SU-DHL-6 (cell line): ENCODE results near the gene POLN.

Experiments used
- H2AFZ ChIP-seq: fragments of 200-600 bp; sonication (generic); 2 replicates; pipeline ENCODE4 v1.6.1; 2014; ENCODE audit warnings: low read depth, mild to moderate bottlenecking, moderate library complexity, mixed read lengths, antibody characterized with exemption, low read length; ENCODE audit not compliant: severe bottlenecking
- H3F3A ChIP-seq: fragments of 200-600 bp; shearing (Covaris generic); 2 replicates; pipeline ENCODE4 v1.6.0; 2016; ENCODE audit warnings: antibody characterized with exemption, mild to moderate bottlenecking; ENCODE audit not compliant: insufficient read depth
- H3K27ac ChIP-seq: fragments of 200-600 bp; sonication (generic); 2 replicates; pipeline ENCODE4 v1.5.1; 2016; ENCODE audit warnings: low read depth, mild to moderate bottlenecking, low read length, moderate library complexity, mixed read lengths
- H3K27me3 ChIP-seq: fragments of 200-600 bp; sonication (generic), shearing (Covaris generic); 2 replicates; pipeline ENCODE4 v1.6.0; 2014; ENCODE audit warnings: mild to moderate bottlenecking, low read length
- H3K36me3 ChIP-seq: fragments of 200-600 bp; sonication (generic); 2 replicates; pipeline ENCODE4 v1.6.1; 2014; ENCODE audit warnings: mild to moderate bottlenecking, low read length, mixed read lengths
- H3K4me2 ChIP-seq: fragments of 300-600, 200-600 bp; shearing (Covaris generic), sonication (generic); 2 replicates; pipeline ENCODE4 v1.6.0; 2014; ENCODE audit warnings: low read length, low read depth, mild to moderate bottlenecking; ENCODE audit not compliant: poor library complexity, severe bottlenecking
- H3K4me3 ChIP-seq: fragments of 200-600 bp; sonication (generic); 2 replicates; pipeline ENCODE4 v1.5.1; 2014; ENCODE audit warnings: antibody characterized with exemption, low read length, mild to moderate bottlenecking, mixed read lengths; ENCODE audit not compliant: insufficient read depth, poor library complexity, severe bottlenecking
- H3K79me2 ChIP-seq: fragments of 200-600 bp; sonication (generic); 2 replicates; pipeline ENCODE4 v1.6.1; 2014; ENCODE audit warnings: mild to moderate bottlenecking, low read length, moderate library complexity; ENCODE audit not compliant: insufficient read depth
- H3K9ac ChIP-seq: fragments of 200-600 bp; sonication (generic); 2 replicates; pipeline ENCODE4 v1.7.0; 2014; ENCODE audit warnings: mild to moderate bottlenecking, low read length
- H3K9me2 ChIP-seq: fragments of 200-600 bp; sonication (generic); replicated peaks from 2 replicates; pipeline ENCODE4 v1.6.1; 2014; ENCODE audit warnings: low read length; ENCODE audit not compliant: insufficient read depth
- H3K9me3 ChIP-seq: fragments of 200-600 bp; sonication (generic); 2 replicates; pipeline ENCODE4 v1.6.1; 2014; ENCODE audit warnings: low read length, mixed read lengths; ENCODE audit not compliant: insufficient read depth
- H4K20me1 ChIP-seq: fragments of 200-600 bp; sonication (generic); 2 replicates; pipeline ENCODE4 v1.6.1; 2014; ENCODE audit warnings: low read depth, mild to moderate bottlenecking, antibody characterized with exemption, low read length, moderate library complexity, mixed read lengths
- CTCF ChIP-seq: fragments of 200-600 bp; sonication (generic); IDR thresholded peaks from one replicate; pipeline ENCODE4 v1.5.1; 2017; ENCODE audit warnings: antibody characterized with exemption, mild to moderate bottlenecking, low read length, moderate library complexity; ENCODE audit not compliant: insufficient read depth, poor library complexity, severe bottlenecking
- EZH2phosphoT487 ChIP-seq: fragments of 200-600 bp; sonication (generic), shearing (Covaris generic); conservative IDR thresholded peaks from 2 replicates; pipeline ENCODE4 v1.6.1; 2018; ENCODE audit warnings: mild to moderate bottlenecking, antibody characterized with exemption, low read length, moderate library complexity, mixed read lengths

The POLN gene

GRCh38 chr4:2256781-2257191 is 14.9 kb upstream of the POLN start:
- Histone ChIP-seq H3K9me2 (no peaks in the 10 kb centered on the region), H3K9me3 (no peaks in the 10 kb centered on the region), H3K79me2 (no peaks in the 10 kb centered on the region), H3F3A (no peaks in the 10 kb centered on the region), H2AFZ (no peak overlapping the region), H3K4me3 (no peak overlapping the region), H3K27me3 (no peaks in the 10 kb centered on the region), H3K36me3 (no peaks in the 10 kb centered on the region), H3K9ac (no peak overlapping the region), H4K20me1 (no peaks in the 10 kb centered on the region), H3K4me2 (no peak overlapping the region), H3K27ac (no peak overlapping the region)
- no peak for TF ChIP-seq EZH2phosphoT487
- no peak for TF ChIP-seq CTCF

GRCh38 chr4:2256156-2256731 is 14.3 kb upstream of the POLN start:
- H2AFZ ChIP-seq, result no peak overlapping the region
- no peaks in the 10 kb centered on the region for H3K9me2 ChIP-seq
- no peaks in the 10 kb centered on the region for H4K20me1 ChIP-seq
- no peak overlapping the region for H3K9ac ChIP-seq
- no peaks in the 10 kb centered on the region for H3K9me3 ChIP-seq
- no peak overlapping the region for H3K27ac ChIP-seq
- H3K4me3 ChIP-seq, result no peak overlapping the region
- H3K4me2 ChIP-seq, result no peak overlapping the region
- H3K27me3 ChIP-seq, result no peaks in the 10 kb centered on the region
- TF ChIP-seq CTCF (no peak), EZH2phosphoT487 (no peak)
- H3K36me3 ChIP-seq, result no peaks in the 10 kb centered on the region
- no peaks in the 10 kb centered on the region for H3F3A ChIP-seq
- no peaks in the 10 kb centered on the region for H3K79me2 ChIP-seq

GRCh38 chr4:2255501-2256155 is 13.7 kb upstream of the POLN start:
- Histone ChIP-seq H3K9ac (no peak overlapping the region), H3K79me2 (no peaks in the 10 kb centered on the region), H3K27ac (no peak overlapping the region), H3F3A (no peaks in the 10 kb centered on the region), H3K4me3 (no peak overlapping the region), H3K36me3 (no peaks in the 10 kb centered on the region), H3K9me2 (no peaks in the 10 kb centered on the region), H4K20me1 (no peaks in the 10 kb centered on the region), H3K9me3 (no peaks in the 10 kb centered on the region), H2AFZ (no peak overlapping the region), H3K27me3 (no peaks in the 10 kb centered on the region), H3K4me2 (no peak overlapping the region)
- TF ChIP-seq EZH2phosphoT487, result no peak
- TF ChIP-seq CTCF, result no peak
